K562 (cell line): ENCODE measurements around the gene ERBB3. TPM values are rescaled to one million over a fixed set of nuclear protein-coding genes. Genes with fewer than 3 reads are reported as not detected.

Experiments
- CBFA2T2 ChIP-seq: fragments of 450-650 bp; conservative IDR thresholded peaks from 2 replicates; pipeline ENCODE4 v1.6.1; 2017; ENCODE audit warnings: mild to moderate bottlenecking
- GTF2E2 ChIP-seq: fragments of 200-800 bp; sonication (Bioruptor generic); IDR thresholded peaks from 2 replicates; pipeline ENCODE4 v1.6.1; 2016; ENCODE audit warnings: missing genetic modification characterization, missing compliant biosample characterization
- JUND ChIP-seq, 2 experiments: IDR thresholded peaks; 2 replicates in 1 of 2; 3 replicates in 1 of 2; pipeline ENCODE4 v1.6.1; 2011; ENCODE audit warnings: borderline replicate concordance in 2 of 2, low read depth in 2 of 2, low read length in 2 of 2, improper control_type of control experiment in 1 of 2, missing biosample characterization in 1 of 2, missing genetic modification characterization in 1 of 2, missing genetic modification reagents in 1 of 2
- NONO ChIP-seq, 2 experiments: fragments of 200-400 bp in 1 of 2; fragments of 450-650 bp in 1 of 2; formaldehyde crosslinking in 1 of 2; IDR thresholded peaks; 2 replicates each; pipeline ENCODE4 v1.6.1; 2017; ENCODE audit warnings: low read depth in 2 of 2, mild to moderate bottlenecking in 2 of 2, moderate library complexity in 2 of 2, low read length in 1 of 2
- TAF7 ChIP-seq: fragments of 450-650 bp; IDR thresholded peaks from 2 replicates; pipeline ENCODE4 v1.6.1; 2016; ENCODE audit warnings: missing genetic modification characterization, missing compliant biosample characterization
- ZNF133 ChIP-seq: fragments of 250-450 bp; sonication (Bioruptor Pico); IDR thresholded peaks from 2 replicates; pipeline ENCODE4 v1.4.0; 2020; ENCODE audit warnings: mild to moderate bottlenecking
- polyA plus RNA-seq, 8 experiments: library from polyadenylated mRNA; depleted of rRNA in 4 of 8; stranded (reverse) in 5 of 8; unstranded in 3 of 8; fragments of >200 nt; fragmentation: Nextera tagmentation in 2 of 8; fragmentation: Illumina TruSeq in 1 of 8; extraction: Ambion mirVana in 2 of 8; extraction: Trizol in 1 of 8; gene quantifications; 2 replicates each; pipeline versions ENCODE4 v1.2.1 to v1.2.3, GENCODE V29; 2011 to 2014; ENCODE audit warnings: inconsistent platforms in 1 of 8, missing spikeins in 1 of 8
- total RNA-seq, 7 experiments: library from RNA; depleted of rRNA in 6 of 7; stranded (reverse); fragments of >200 nt in 6 of 7; fragmentation: Illumina TruSeq in 2 of 7; extraction: Trizol in 2 of 7; gene quantifications; 2 replicates each; pipeline versions ENCODE4 v1.2.1 to v1.2.3, GENCODE V29; 2011 to 2021; ENCODE audit warnings: low replicate concordance in 1 of 7
- TF ChIP-seq, protein P1 (sequence below), 3 experiments: fragments of 200-800 bp in 1 of 3; sonication (Bioruptor generic) in 1 of 3; sonication (generic) in 1 of 3; formaldehyde crosslinking in 1 of 3; IDR thresholded peaks; 2 replicates each; pipeline versions ENCODE4 v1.6.1 to v1.8.0; 2016 to 2022; ENCODE audit warnings: mild to moderate bottlenecking in 2 of 3, missing compliant biosample characterization in 2 of 3, missing genetic modification characterization in 2 of 3, missing genetic modification reagents in 1 of 3
- TF ChIP-seq, protein P2 (sequence below): fragments of 200-600 bp; sonication (generic); IDR thresholded peaks from one replicate; pipeline ENCODE4 v1.6.1; 2012; ENCODE audit warnings: mild to moderate bottlenecking, low read depth, low read length, inconsistent platforms
- TF ChIP-seq, protein P3 (sequence below), 3 experiments: IDR thresholded peaks in 2 of 3; conservative IDR thresholded peaks in 1 of 3; 2 replicates each; pipeline ENCODE4 v1.5.1; 2011 to 2012; ENCODE audit warnings: low read length in 3 of 3, mild to moderate bottlenecking in 3 of 3, control low read depth in 2 of 3, improper control_type of control experiment in 1 of 3, inconsistent platforms in 1 of 3, low read depth in 1 of 3, mixed read lengths in 1 of 3, moderate library complexity in 1 of 3; ENCODE audit not compliant: insufficient read depth in 2 of 3

The ERBB3 gene
- total and polyA plus RNA-seq, 9 of the 15 experiments (the other 6 are each of a cell fraction or from before 2014, with no cell fraction given), result 1.5 to 5.4 (median 3.8) TPM

DNA sequence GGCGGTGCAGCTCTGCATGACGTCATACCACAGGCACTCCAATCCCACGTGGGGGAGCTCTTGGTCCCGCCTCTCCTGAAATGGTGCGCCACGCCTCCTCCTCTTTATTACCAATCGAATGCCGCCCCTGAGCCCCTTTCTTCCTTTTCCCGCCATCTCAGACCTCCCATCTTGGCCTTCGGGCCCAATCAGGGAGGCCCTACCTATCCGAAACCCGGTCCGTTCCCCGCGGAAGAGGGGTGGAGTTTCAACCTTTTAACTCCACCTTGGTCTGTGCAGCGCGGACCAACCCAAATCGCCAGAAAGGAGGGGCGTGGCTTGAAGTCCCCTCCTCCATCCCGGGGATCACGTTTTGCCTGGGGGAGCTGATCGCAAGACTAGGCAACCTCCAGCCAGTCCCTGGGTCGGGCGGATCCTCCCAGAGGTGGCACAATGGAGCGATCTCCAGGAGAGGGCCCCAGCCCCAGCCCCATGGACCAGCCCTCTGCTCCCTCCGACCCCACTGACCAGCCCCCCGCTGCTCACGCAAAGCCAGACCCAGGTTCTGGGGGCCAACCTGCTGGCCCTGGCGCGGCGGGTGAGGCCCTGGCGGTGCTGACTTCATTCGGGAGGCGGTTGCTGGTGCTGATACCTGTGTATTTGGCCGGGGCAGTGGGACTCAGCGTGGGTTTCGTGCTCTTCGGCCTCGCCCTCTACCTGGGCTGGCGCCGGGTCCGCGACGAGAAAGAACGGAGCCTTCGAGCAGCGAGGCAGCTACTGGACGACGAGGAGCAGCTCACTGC is 48.1 kb downstream of the ERBB3 start, which contains the start of gene ESYT1 (continued):
- TF ChIP-seq, protein P1, sequence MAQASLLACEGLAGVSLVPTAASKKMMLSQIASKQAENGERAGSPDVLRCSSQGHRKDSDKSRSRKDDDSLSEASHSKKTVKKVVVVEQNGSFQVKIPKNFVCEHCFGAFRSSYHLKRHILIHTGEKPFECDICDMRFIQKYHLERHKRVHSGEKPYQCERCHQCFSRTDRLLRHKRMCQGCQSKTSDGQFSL (CRISPR knock-in tag; IDR thresholded peaks at IDR 0.05), result peak; percentile 61
- TF ChIP-seq, protein P1 (tag; IDR thresholded peaks at IDR 0.05), result peak in 1 of 2 experiments; percentile 71; a peak in 2 of 4 replicates
- TF ChIP-seq NONO (IDR thresholded peaks at IDR 0.05; ENCODE audit: low read depth in 2 of 2, low read length in 1 of 2), result no peak
- no peak for TF ChIP-seq ZNF133
- peak; percentile 100 for TF ChIP-seq JUND (IDR thresholded peaks at IDR 0.05; ENCODE audit: borderline replicate concordance, low read depth, low read length)
- peak; percentile 99; the same call in 2 of the 3 replicates for TF ChIP-seq JUND (tag; IDR thresholded peaks at IDR 0.05; ENCODE audit: borderline replicate concordance, low read depth, low read length)
- peak; percentile 61; the same call in 1 of the 2 replicates for TF ChIP-seq GTF2E2 (tag)
- TF ChIP-seq, protein P2, sequence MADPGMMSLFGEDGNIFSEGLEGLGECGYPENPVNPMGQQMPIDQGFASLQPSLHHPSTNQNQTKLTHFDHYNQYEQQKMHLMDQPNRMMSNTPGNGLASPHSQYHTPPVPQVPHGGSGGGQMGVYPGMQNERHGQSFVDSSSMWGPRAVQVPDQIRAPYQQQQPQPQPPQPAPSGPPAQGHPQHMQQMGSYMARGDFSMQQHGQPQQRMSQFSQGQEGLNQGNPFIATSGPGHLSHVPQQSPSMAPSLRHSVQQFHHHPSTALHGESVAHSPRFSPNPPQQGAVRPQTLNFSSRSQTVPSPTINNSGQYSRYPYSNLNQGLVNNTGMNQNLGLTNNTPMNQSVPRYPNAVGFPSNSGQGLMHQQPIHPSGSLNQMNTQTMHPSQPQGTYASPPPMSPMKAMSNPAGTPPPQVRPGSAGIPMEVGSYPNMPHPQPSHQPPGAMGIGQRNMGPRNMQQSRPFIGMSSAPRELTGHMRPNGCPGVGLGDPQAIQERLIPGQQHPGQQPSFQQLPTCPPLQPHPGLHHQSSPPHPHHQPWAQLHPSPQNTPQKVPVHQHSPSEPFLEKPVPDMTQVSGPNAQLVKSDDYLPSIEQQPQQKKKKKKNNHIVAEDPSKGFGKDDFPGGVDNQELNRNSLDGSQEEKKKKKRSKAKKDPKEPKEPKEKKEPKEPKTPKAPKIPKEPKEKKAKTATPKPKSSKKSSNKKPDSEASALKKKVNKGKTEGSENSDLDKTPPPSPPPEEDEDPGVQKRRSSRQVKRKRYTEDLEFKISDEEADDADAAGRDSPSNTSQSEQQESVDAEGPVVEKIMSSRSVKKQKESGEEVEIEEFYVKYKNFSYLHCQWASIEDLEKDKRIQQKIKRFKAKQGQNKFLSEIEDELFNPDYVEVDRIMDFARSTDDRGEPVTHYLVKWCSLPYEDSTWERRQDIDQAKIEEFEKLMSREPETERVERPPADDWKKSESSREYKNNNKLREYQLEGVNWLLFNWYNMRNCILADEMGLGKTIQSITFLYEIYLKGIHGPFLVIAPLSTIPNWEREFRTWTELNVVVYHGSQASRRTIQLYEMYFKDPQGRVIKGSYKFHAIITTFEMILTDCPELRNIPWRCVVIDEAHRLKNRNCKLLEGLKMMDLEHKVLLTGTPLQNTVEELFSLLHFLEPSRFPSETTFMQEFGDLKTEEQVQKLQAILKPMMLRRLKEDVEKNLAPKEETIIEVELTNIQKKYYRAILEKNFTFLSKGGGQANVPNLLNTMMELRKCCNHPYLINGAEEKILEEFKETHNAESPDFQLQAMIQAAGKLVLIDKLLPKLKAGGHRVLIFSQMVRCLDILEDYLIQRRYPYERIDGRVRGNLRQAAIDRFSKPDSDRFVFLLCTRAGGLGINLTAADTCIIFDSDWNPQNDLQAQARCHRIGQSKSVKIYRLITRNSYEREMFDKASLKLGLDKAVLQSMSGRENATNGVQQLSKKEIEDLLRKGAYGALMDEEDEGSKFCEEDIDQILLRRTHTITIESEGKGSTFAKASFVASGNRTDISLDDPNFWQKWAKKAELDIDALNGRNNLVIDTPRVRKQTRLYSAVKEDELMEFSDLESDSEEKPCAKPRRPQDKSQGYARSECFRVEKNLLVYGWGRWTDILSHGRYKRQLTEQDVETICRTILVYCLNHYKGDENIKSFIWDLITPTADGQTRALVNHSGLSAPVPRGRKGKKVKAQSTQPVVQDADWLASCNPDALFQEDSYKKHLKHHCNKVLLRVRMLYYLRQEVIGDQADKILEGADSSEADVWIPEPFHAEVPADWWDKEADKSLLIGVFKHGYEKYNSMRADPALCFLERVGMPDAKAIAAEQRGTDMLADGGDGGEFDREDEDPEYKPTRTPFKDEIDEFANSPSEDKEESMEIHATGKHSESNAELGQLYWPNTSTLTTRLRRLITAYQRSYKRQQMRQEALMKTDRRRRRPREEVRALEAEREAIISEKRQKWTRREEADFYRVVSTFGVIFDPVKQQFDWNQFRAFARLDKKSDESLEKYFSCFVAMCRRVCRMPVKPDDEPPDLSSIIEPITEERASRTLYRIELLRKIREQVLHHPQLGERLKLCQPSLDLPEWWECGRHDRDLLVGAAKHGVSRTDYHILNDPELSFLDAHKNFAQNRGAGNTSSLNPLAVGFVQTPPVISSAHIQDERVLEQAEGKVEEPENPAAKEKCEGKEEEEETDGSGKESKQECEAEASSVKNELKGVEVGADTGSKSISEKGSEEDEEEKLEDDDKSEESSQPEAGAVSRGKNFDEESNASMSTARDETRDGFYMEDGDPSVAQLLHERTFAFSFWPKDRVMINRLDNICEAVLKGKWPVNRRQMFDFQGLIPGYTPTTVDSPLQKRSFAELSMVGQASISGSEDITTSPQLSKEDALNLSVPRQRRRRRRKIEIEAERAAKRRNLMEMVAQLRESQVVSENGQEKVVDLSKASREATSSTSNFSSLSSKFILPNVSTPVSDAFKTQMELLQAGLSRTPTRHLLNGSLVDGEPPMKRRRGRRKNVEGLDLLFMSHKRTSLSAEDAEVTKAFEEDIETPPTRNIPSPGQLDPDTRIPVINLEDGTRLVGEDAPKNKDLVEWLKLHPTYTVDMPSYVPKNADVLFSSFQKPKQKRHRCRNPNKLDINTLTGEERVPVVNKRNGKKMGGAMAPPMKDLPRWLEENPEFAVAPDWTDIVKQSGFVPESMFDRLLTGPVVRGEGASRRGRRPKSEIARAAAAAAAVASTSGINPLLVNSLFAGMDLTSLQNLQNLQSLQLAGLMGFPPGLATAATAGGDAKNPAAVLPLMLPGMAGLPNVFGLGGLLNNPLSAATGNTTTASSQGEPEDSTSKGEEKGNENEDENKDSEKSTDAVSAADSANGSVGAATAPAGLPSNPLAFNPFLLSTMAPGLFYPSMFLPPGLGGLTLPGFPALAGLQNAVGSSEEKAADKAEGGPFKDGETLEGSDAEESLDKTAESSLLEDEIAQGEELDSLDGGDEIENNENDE, result no peak
- TF ChIP-seq TAF7, result peak; percentile 15; the same call in 1 of the 2 replicates
- TF ChIP-seq CBFA2T2, result no peak
- TF ChIP-seq, protein P3, sequence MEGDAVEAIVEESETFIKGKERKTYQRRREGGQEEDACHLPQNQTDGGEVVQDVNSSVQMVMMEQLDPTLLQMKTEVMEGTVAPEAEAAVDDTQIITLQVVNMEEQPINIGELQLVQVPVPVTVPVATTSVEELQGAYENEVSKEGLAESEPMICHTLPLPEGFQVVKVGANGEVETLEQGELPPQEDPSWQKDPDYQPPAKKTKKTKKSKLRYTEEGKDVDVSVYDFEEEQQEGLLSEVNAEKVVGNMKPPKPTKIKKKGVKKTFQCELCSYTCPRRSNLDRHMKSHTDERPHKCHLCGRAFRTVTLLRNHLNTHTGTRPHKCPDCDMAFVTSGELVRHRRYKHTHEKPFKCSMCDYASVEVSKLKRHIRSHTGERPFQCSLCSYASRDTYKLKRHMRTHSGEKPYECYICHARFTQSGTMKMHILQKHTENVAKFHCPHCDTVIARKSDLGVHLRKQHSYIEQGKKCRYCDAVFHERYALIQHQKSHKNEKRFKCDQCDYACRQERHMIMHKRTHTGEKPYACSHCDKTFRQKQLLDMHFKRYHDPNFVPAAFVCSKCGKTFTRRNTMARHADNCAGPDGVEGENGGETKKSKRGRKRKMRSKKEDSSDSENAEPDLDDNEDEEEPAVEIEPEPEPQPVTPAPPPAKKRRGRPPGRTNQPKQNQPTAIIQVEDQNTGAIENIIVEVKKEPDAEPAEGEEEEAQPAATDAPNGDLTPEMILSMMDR (IDR thresholded peaks at IDR 0.05 in 2 of 3, conservative IDR thresholded peaks at IDR 0.05 in 1 of 3; ENCODE audit: insufficient read depth in 2 of 3, low read depth in 1 of 3, low read length in 3 of 3), result peak in 2 of 3 experiments; percentile 3 to 14; a peak in 2 of 6 replicates
